A673 (cell line): ENCODE results near the gene ROCK1.

Experiments
- EZH2 ChIP-seq: fragments of 200-600 bp; sonication (generic); IDR thresholded peaks from 2 replicates; pipeline ENCODE4 v1.6.1; 2017; ENCODE audit warnings: borderline replicate concordance, low read depth, mild to moderate bottlenecking, mixed read lengths, antibody characterized with exemption, low read length; ENCODE audit not compliant: poor library complexity, severe bottlenecking
- TF ChIP-seq, protein P1 (sequence below): fragments of 300-800, 200-600 bp; sonication (generic); conservative IDR thresholded peaks from 2 replicates; pipeline ENCODE4 v1.5.1; 2017; ENCODE audit warnings: low read depth, mild to moderate bottlenecking, antibody characterized with exemption, low read length, moderate library complexity, mixed read lengths

DNA sequence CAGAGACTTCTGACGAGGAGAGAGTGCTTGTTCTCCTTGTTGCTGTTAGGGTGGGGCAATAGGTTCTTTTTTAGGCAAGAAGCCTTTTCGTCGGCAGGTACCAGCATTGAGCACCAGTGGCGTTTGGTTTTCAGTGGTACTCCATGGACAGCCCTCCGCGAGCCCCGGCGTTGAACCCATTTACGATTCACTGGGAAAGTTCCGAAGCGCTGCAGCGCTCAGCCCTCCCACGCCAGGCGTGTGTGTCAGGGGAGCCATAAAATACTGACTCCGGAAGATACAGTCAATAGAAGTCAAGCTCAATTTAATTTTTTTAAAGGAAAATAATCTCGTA is 494 bp upstream of the ROCK1 start:
- TF ChIP-seq, protein P1, sequence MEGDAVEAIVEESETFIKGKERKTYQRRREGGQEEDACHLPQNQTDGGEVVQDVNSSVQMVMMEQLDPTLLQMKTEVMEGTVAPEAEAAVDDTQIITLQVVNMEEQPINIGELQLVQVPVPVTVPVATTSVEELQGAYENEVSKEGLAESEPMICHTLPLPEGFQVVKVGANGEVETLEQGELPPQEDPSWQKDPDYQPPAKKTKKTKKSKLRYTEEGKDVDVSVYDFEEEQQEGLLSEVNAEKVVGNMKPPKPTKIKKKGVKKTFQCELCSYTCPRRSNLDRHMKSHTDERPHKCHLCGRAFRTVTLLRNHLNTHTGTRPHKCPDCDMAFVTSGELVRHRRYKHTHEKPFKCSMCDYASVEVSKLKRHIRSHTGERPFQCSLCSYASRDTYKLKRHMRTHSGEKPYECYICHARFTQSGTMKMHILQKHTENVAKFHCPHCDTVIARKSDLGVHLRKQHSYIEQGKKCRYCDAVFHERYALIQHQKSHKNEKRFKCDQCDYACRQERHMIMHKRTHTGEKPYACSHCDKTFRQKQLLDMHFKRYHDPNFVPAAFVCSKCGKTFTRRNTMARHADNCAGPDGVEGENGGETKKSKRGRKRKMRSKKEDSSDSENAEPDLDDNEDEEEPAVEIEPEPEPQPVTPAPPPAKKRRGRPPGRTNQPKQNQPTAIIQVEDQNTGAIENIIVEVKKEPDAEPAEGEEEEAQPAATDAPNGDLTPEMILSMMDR, result no peak
- TF ChIP-seq EZH2, result no peak
